Right cardiac atrium (tissue), 5 donors: ENCODE measurements around the gene GRK1. TPM values are rescaled to one million over a fixed set of nuclear protein-coding genes. Genes with fewer than 3 reads are reported as not detected.

Experiments used
- ATAC-seq, 2 donors: fragments of 200-7000 bp; cut with Tn5 transposase; one replicate each; pipeline versions ENCODE4 v1.8.0 to v1.9.1; 2020; ENCODE audit warnings: moderate library complexity in 2 of 2, mild to moderate bottlenecking in 1 of 2
- DNase-seq, 3 donors: peaks; one replicate each; pipeline ENCODE4 v3.0.0-alpha.2; 2020
- H3K27ac ChIP-seq: one replicate; pipeline ENCODE4 v1.5.1; 2013; ENCODE audit warnings: mild to moderate bottlenecking, low read length, control low read depth, moderate library complexity
- H3K27me3 ChIP-seq: one replicate; pipeline ENCODE4 v1.6.1; 2013; ENCODE audit not compliant: control insufficient read depth, insufficient read depth
- H3K4me1 ChIP-seq: one replicate; pipeline ENCODE4 v1.6.1; 2013; ENCODE audit warnings: low read length; ENCODE audit not compliant: control insufficient read depth, insufficient read depth
- H3K4me3 ChIP-seq: one replicate; pipeline ENCODE4 v1.5.1; 2013; ENCODE audit warnings: low read length, control low read depth
- H3K9me3 ChIP-seq: one replicate; pipeline ENCODE4 v1.6.1; 2013; ENCODE audit warnings: low read length; ENCODE audit not compliant: control insufficient read depth
- WGBS: extraction: QIAGEN DNeasy Blood & Tissue Kit; methylation state at CpG from one replicate; pipeline ENCODE4 v1.1.7; 2013; 5-methylcytosine and 5-hydroxymethylcytosine counted together
- intact Hi-C, 4 donors: fragments of 100-400 bp; cut with DNase I; formaldehyde crosslinking; loops; one replicate each; pipeline versions ENCODE4 v1.11.0 to v1.14.0; 2022 to 2023
- polyA plus RNA-seq: library from polyadenylated mRNA; stranded (reverse); fragments of 200-250 nt; gene quantifications from one replicate; pipeline ENCODE4 v1.2.3, GENCODE V29; 2013
- total RNA-seq, 4 donors: library from RNA; stranded (reverse); fragmentation: NEBNext Ultra II Directional; extraction: Animal tissue kit (Norgen Biotek cat#: 25700); gene quantifications; one replicate each; pipeline ENCODE4 v1.2.1, GENCODE V29; 2021
- donor health status: healthy with polysubstance abuse.
- donor health status: DM: no; HTN: yes; CAD: no.
- donor health status: DM: no; HTN: no; CAD: no.
- donor health status: DM: no; HTN: yes; CAD: no; lungs with severe emphysema.
- donor health status: DM: yes; HTN: yes; CAD: no.

Gene GRK1
- total and polyA plus RNA-seq, 5 donors, result 0.24 to 0.66 (median 0.43) TPM; not detected in 2

GRCh38 chr13:113768018-113768905 is 101.2 kb downstream of the GRK1 start:
- Histone ChIP-seq H3K4me3 (no peak overlapping the region), H3K9me3 (no peaks in the 10 kb centered on the region), H3K4me1 (no peaks in the 10 kb centered on the region), H3K27me3 (no peaks in the 10 kb centered on the region), H3K27ac (no peak overlapping the region)
- 93% methylated on average over 28 of the region's 28 CpGs for WGBS
- no peak for DNase-seq
- intact Hi-C loops, result no loop called here
- ATAC-seq, result no peak

- H3K27me3 ChIP-seq, result no peaks in the 10 kb centered on the region
- no peaks in the 10 kb centered on the region for H3K4me1 ChIP-seq
- H3K27ac ChIP-seq, result no peak overlapping the region
- DNase-seq, result no peak
- H3K9me3 ChIP-seq, result no peaks in the 10 kb centered on the region
- ATAC-seq, result no peak
- 92% methylated on average over 5 of the region's 5 CpGs for WGBS
- intact Hi-C loops, result no loop called here
- no peak overlapping the region for H3K4me3 ChIP-seq
Observed at GRCh38 chr13:113769106-113769505, 102.1 kb downstream of the GRK1 start.

- intact Hi-C loops, result no loop called here
- ATAC-seq (no peak), DNase-seq (no peak)
- 81% methylated on average over 13 of the region's 13 CpGs for WGBS
- Histone ChIP-seq H3K27ac (no peak overlapping the region), H3K27me3 (no peaks in the 10 kb centered on the region), H3K4me1 (peaks cover 4% of the 10 kb centered on the region), H3K9me3 (no peaks in the 10 kb centered on the region), H3K4me3 (no peak overlapping the region)
Observed at GRCh38 chr13:113769881-113770280, 102.9 kb downstream of the GRK1 start.

- Histone ChIP-seq H3K9me3 (no peaks in the 10 kb centered on the region), H3K27ac (no peak overlapping the region), H3K27me3 (no peaks in the 10 kb centered on the region), H3K4me1 (peaks cover 4% of the 10 kb centered on the region), H3K4me3 (no peak overlapping the region)
- 61% methylated on average over 8 of the region's 8 CpGs for WGBS
- DNase-seq (no peak), ATAC-seq (no peak)
- intact Hi-C loops, result no loop called here
Observed at GRCh38 chr13:113770441-113770840, 103.4 kb downstream of the GRK1 start.

- ATAC-seq (no peak), DNase-seq (no peak)
- whole genome bisulfite sequencing, result 91% methylated on average over 5 of the region's 5 CpGs
- H3K9me3 ChIP-seq, result no peaks in the 10 kb centered on the region
- intact Hi-C loops, result no loop called here
- no peaks in the 10 kb centered on the region for H3K27me3 ChIP-seq
- H3K4me1 ChIP-seq, result peaks cover 4% of the 10 kb centered on the region
- no peak overlapping the region for H3K4me3 ChIP-seq
- no peak overlapping the region for H3K27ac ChIP-seq
Observed at GRCh38 chr13:113770937-113771336, 103.9 kb downstream of the GRK1 start.

GRCh38 chr13:113771709-113772331 is 104.8 kb downstream of the GRK1 start:
- Histone ChIP-seq H3K4me1 (peaks cover 4% of the 10 kb centered on the region), H3K4me3 (no peak overlapping the region), H3K9me3 (no peaks in the 10 kb centered on the region), H3K27ac (no peak overlapping the region), H3K27me3 (no peaks in the 10 kb centered on the region)
- DNase-seq, result no peak
- intact Hi-C loops, result no loop called here
- ATAC-seq, result no peak
- 49% methylated on average over 4 of the region's 4 CpGs for WGBS

- no peak overlapping the region for H3K4me3 ChIP-seq
- peaks cover 4% of the 10 kb centered on the region for H3K4me1 ChIP-seq
- no peaks in the 10 kb centered on the region for H3K9me3 ChIP-seq
- DNase-seq (no peak), ATAC-seq (peak in 1 of 2 donors; percentile 31)
- H3K27ac ChIP-seq, result no peak overlapping the region
- intact Hi-C loops, result no loop called here
- WGBS, result 74% methylated on average over 9 of the region's 9 CpGs
- H3K27me3 ChIP-seq, result no peaks in the 10 kb centered on the region
Observed at GRCh38 chr13:113774177-113775107, 107.4 kb downstream of the GRK1 start.

- WGBS, result 91% methylated on average over 28 of the region's 28 CpGs
- intact Hi-C loops, result no loop called here
- Histone ChIP-seq H3K27me3 (no peaks in the 10 kb centered on the region), H3K4me3 (no peak overlapping the region), H3K4me1 (peaks cover 4% of the 10 kb centered on the region), H3K9me3 (no peaks in the 10 kb centered on the region), H3K27ac (no peak overlapping the region)
- DNase-seq (no peak), ATAC-seq (peak in 1 of 2 donors; percentile 35)
Observed at GRCh38 chr13:113775451-113776145, 108.6 kb downstream of the GRK1 start.

GRCh38 chr13:113776231-113777125 is 109.5 kb downstream of the GRK1 start:
- ATAC-seq (peak in 1 of 2 donors; percentile 15), DNase-seq (no peak)
- Histone ChIP-seq H3K27me3 (no peaks in the 10 kb centered on the region), H3K4me3 (no peak overlapping the region), H3K4me1 (peaks cover 4% of the 10 kb centered on the region), H3K9me3 (no peaks in the 10 kb centered on the region), H3K27ac (no peak overlapping the region)
- intact Hi-C loops, result no loop called here
- 78% methylated on average over 35 of the region's 35 CpGs for WGBS
